NCI-H345 (cell line): ENCODE results near the gene SPATS2.
A peak's percentile ranks its signal among the peaks of the same experiment; 100 is the strongest.
"Not testable (repeated sequence)": the region's sequence is repeated elsewhere in the genome, so short reads cannot be mapped to it uniquely, and the experiment has no call there.

ENCODE experiments used
- DNase-seq: peaks from one replicate; lab custom pipeline; 2025; lab: John Stamatoyannopoulos, UW

SPATS2 gene

GRCh38 chr12:49367381-49368239 lies at the start of gene SPATS2:
Gene SPATS2 (plus strand): TSS chr12:49367462. CDS start chr12:49461013, 93,551 bp downstream.
- no peak for DNase-seq

GRCh38 chr12:49320411-49321103 lies 46.7 kb upstream of the SPATS2 start:
- not testable (repeated sequence) for DNase-seq

- no peak for DNase-seq
Observed at GRCh38 chr12:49322367-49322707, 44.9 kb upstream of the SPATS2 start.

- peak; percentile 90 for DNase-seq
Observed at GRCh38 chr12:49322708-49323523, 44.3 kb upstream of the SPATS2 start, which contains the start of gene TROAP. Gene TROAP (plus strand): TSS chr12:49323255. CDS start chr12:49323609, 354 bp downstream.

GRCh38 chr12:49323524-49324097 lies 43.7 kb upstream of the SPATS2 start:
- no peak for DNase-seq

DNA sequence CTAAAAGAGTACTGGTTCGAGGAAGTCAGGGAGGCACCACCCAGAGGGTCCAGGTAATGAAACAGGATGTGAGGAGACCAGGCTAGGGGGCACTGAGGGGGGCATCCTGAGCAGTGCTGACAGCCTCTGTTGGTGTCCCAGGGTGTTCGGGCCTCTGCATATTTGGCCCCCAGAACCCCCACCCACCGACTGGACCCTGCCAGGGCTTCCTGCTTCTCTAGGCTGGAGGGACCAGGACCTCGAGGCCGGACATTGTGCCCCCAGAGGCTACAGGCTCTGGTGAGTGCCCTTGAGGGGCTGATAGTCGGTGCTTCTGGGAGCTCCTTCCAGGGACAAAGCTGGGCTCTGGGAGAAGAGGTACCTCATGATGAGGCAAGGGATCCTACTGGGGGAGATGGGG lies 41.7 kb upstream of the SPATS2 start:
- DNase-seq: no peak

DNA sequence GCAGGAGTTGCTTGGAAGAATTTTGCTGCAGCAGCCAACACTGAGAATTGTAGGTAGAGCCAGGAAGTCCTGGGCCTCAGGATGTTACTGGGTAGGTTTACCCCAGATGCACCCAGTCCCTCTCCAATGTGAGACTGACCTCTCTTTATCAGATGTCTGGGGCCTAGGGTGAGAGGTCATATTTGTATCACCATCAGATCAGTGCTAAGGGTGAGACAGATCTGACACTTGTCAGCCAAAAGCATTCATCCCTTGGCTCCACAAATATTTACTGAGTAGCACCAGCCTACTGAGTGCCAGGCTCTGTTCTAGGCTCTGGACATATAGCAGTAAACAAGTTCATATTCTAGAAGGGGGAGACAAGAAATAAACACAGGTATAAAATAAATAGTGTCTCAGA lies 39.9 kb upstream of the SPATS2 start:
- DNase-seq: no peak

GRCh38 chr12:49327887-49328286 lies 39.4 kb upstream of the SPATS2 start:
- DNase-seq: no peak

DNA sequence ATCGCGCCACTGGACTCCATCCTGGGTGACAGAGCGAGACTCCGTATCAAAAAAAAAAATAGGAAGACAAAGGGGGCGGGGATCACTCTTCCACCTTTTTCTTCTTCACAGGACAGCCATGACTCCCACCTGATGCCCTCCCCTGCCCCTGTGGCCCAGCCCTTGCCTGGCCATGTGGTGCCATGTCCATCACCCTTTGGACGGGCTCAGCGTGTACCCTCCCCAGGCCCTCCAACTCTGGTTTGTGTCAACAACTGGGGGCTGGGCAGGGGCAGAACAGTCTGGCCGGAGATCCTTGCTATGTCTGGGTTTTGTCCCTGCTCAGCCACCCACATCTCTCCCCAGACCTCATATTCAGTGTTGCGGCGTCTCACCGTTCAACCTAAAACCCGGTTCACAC lies 38.4 kb upstream of the SPATS2 start:
- no peak for DNase-seq

DNA sequence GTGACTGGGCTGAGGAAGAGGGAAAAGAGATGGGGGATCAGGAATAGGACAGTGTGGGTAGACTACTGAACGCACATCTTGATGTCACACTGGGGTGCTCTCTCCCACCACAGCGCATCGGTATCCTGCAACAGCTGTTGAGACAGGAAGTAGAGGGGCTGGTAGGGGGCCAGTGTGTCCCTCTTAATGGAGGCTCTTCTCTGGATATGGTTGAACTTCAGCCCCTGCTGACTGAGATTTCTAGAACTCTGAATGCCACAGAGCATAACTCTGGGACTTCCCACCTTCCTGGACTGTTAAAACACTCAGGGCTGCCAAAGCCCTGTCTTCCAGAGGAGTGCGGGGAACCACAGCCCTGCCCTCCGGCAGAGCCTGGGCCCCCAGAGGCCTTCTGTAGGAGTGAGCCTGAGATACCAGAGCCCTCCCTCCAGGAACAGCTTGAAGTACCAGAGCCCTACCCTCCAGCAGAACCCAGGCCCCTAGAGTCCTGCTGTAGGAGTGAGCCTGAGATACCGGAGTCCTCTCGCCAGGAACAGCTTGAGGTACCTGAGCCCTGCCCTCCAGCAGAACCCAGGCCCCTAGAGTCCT lies 37.1 kb upstream of the SPATS2 start:
- DNase-seq: no peak

GRCh38 chr12:49330631-49331379 lies 36.5 kb upstream of the SPATS2 start:
- DNase-seq: no peak

DNA sequence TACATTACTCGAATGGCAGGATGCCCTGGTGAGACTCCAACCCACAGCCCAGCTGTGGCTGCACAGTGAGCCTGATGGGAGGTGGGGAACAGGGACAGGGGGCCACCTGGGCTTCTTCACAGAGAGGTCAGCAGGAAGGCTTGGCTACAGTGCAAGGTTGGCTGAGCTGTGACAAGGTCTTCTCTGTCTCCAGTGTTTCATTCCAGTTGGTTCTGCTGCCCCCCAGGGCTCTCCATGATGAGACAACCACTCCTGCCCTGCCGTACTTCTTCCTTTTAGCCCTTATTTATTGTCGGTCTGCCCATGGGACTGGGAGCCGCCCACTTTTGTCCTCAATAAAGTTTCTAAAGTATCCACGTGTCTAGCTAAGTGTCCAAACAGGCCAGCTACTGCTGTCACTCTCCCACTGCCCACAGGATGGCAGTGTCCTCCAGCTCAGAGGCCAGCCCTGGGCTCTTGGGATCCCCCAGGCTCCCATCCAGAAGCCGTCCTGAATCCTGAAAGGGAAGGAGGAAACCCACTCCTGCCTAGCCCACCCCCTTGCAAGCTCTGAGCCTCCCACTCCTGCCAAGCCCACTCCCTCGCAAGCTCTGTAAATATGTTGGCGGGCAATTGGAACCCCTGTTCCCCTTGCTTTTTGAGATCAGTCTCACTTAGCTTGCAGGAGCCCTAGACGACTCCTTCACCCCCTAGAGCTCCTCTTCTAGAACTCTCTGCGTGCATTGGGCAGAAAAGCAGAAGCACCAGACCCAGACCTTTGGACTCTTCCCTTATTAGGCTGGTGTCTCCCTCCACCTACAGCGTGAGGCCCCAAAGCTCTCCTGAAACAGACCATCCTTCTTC lies 35.7 kb upstream of the SPATS2 start:
- no peak for DNase-seq

GRCh38 chr12:49332441-49332861 lies 34.8 kb upstream of the SPATS2 start:
- no peak for DNase-seq

GRCh38 chr12:49332891-49333371 lies 34.3 kb upstream of the SPATS2 start:
- DNase-seq: no peak

- not testable (repeated sequence) for DNase-seq
Observed at GRCh38 chr12:49333778-49334177, 33.5 kb upstream of the SPATS2 start.

DNA sequence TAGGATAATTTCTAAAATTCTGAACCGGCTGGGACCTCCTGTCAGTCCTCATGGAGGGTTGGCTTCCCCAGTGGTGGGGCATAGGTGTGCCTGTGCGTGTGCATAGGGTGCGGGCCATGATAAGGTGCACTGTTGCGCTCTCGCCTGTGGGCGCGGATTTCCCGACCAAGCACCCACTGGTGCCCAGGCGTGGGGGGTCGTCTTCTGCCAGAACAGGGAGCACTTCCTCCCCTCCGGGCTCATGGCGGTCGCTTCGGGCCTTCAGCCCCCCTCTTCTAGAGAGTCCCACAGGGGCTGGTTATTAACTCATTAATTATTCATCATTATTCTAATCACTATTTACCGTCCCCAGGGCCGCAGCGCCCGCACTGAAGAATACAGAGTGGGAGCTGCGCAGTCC lies 33.0 kb upstream of the SPATS2 start:
- DNase-seq: no peak

DNA sequence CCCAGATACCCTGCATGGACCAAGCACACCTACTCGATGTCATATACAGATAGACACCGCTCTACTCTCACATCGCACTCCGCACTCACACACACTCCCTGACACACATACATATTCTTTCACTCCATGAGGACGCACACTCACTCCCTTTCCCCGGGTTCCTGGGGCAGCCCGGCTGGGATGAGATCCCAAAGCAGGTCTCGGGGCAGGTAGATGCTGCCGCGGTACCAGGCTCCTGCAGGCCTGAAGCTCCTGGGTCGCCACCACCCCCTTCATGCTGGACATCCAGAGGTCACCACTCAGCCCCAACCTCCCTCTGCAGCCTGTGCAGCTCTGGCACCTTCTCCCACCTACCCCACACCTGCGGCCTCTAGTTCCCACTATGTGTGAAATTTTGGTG lies 32.6 kb upstream of the SPATS2 start:
- no peak for DNase-seq

GRCh38 chr12:49335118-49335954 lies 31.9 kb upstream of the SPATS2 start:
- no peak for DNase-seq
